NCI-H2107 treated with DMSO at 0.1 percent for 48 hours (cell line): ENCODE results near the gene CKS2.
"Not testable (repeated sequence)": the region's sequence is repeated elsewhere in the genome, so short reads cannot be mapped to it uniquely, and the experiment has no call there.

Experiments used
- DNase-seq: peaks from one replicate; lab custom pipeline; 2025; ENCODE audit not compliant: unreplicated experiment; lab: John Stamatoyannopoulos, UW

Gene CKS2

DNA sequence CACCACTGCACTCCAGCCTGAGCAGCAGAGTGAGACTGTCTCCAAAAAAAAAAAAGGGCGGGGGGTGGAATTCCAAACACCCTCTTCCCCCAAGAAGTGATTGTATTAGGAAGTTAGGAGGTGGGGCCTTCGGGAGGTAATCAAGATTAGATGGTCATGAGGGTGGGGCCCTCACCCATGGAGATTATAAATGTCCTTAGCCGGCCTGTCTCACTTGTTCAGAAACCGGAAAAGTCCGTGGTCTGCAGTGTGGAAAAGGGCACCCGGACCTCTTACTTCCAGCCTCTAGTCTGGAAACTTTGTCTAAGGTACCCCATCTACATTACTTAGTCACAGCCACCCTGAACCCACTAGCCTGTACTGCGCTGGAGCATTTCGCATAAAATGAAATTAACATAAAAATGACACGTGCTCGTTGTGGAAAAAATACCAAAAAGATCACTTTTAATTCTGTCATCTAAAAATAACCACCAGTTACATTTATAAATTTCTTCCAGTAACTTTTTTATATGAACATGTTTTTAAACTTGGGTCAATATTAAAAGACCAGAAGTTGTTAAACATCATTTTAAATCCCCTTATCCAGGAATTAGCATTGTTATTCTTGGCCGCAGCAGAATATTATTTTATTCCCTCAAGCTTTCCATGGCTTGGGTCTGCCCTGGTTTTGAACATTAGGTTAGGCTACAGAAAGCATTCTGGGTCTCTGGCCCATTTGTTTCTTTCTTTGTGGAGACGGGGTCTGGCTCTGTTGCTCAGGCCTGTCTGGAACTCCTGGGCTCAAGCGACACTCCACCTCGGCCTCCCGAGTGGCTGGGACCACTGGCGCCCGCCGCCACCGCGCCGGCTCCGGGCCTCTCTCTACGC is 1.2 kb upstream of the CKS2 start:
- no peak for DNase-seq

DNA sequence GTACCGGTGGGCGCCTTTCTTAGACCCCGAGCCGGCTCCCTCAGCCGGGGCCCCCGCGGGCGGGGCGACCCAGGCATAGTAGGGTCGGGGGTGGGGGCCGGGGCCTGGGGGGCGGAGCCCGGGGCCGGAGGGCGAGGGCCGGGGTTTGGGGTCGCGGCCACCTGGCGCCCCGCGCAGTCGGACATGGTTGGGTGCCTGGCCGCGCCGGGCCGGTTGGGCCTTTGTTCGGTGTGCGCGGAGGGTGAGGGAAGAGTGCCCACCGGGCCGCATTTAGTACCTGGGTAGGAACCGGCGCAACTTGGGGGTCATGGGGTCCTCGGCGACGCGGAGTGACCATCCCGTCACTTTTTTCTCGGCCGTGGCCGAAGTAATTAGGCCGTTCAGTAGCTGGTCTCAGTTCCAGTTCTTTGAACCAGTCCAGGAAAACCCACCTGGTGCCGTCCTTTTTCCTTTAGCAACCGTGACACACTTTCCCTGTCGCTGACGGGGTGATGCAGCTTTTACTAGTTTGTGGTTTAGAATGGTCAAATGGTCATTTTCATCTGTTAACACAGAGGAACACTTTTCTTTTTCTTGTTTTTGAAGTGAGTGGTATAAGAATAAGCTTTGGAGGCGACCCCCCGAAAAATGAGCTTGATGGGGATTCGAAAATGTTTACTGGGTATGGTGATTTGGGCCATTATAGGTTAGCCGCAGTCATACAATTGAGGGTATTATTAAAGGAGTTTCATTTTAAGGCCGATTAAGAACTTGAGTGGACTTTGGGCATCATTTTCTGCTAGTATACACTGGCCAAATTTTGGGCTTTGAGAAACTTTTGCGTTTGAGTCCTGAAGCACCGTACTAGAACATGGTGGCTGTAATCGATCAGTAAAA is 589 bp downstream of the CKS2 start:
- DNase-seq, result no peak

DNA sequence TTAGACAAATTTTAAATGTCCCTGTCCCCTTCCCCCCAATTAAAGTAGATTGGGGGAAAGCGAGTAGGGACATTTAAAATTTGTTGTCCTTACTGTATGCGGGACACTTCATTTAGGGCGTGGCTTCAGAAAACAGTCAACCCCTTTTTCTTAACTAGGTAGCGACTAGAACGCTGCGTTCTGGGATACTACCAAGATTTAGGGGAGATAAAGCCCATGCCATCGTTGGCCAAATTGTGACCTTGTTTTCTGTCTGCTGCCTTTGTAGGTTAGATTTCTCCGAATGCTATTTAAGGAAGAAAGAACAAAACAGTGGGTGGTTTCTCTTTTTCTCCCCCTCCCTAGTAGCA is 1.2 kb downstream of the CKS2 start:
- DNase-seq, result no peak

DNA sequence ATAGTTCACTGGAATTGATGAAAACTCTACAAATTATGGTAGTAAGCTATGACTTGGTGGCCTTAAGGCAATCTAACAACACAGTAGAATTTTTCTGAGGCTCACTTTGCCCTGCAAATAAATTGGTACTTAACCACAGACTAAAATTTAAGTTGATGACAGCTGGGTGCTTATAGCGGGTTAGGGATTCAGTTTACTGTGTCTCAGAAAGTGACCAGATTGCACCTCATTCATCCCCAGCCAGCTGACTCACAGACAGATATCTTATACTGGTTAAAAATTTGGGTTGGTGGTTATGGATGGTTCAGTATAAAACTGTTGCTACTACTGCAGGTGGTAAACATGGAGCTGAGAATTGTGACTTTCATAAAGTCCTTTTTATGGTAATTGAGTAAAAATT is 2.8 kb downstream of the CKS2 start:
- peak; percentile 32 for DNase-seq

DNA sequence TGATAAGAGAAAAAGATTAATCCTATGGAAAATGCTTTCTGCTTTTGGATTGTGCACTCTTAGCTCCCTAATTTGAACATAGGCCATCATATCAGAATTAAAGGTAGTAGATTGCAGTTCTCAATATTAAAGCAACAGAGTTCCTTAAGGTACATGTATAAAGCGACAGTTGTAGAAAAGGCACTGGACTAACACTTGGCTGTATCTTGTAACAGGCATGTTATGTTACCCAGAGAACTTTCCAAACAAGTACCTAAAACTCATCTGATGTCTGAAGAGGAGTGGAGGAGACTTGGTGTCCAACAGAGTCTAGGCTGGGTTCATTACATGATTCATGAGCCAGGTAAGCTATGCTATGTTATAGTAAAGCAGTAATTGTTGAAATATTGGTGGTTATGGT is 4.0 kb downstream of the CKS2 start:
- DNase-seq, result no peak

DNA sequence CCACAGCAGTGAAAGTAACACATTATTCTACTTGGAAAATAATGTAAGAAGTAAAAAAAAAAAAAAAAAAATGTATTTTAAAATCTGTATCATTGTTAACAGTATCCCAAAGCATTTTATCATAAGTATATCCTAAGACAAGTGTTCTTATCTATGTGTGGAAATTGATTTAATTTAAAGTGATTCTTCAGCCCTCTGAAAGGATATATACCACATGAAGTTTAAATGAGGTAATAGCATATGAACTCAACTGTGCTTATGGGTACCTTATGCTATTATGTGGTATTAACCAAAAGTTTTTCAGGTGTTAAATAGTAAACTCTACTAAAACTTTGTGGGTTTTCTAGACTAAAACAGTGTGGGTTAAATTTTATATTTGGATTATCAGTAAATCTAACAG is 4.5 kb downstream of the CKS2 start:
- no peak for DNase-seq

DNA sequence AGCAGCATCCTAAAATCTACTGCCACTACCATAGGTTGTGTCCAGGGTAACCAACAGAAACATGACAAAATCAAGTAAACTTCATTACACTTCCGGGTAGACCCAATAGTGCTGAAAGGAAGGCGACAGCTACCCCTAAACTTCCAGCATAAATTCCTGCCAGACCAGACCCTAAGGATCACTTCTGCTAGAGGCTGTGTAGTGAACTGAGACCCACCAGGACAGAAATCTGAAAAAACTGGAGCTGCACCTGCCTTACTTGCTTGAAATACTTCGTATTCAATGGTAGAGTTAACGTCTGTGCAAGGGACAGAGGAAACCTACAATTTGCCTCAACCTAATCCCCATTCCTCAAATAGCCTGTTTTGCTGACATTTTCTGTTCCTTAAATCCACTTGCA is 6.3 kb downstream of the CKS2 start:
- DNase-seq, result no peak

DNA sequence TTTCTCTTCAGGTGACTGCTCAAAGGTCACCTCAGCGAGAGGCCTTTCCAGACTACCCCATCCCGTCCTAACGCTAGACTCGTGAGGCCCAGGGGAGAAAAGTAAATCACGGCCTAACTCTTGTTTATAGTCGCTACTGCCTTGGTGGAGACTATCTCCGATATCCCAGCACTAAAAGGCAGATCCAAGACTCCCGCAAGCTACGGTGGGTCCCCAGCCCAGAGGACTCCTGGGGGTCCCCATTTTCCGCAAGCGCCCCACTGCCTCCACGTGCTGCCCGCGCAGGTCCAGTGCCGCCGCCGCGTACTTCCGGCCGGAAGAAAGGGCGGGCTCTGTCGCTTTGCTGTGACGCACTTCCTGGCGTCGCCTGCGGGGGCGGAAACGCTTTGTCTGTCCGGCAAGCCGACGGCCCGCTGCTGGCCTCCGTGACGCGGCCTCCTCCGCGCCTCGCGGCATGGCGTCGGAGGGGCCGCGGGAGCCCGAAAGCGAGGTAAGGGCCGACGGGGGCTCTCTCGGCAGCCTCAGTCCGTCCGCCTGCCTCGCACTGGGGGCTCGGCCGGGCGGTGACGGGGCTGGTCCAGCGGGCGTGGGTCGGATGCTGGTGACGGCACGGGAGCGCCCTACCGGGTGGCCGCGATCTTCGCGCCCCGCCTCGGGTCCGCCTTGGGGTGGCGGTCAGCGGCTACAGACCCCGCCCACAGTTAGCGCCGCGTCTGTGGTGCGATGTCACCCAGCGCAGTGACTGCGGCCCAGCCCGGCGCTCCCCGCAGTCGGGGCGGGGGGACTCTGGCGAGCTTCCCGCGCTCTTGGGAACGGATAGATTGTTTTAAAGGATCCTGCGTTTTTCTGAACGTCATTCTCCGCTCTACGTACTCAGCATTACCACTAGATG is 7.4 kb downstream of the CKS2 start, which contains the start of gene SECISBP2:
TSS of gene SECISBP2 (plus strand) at position 378 of the 892 bp plus-strand sequence. CDS start at position 455, 77 bp downstream.
- peak; percentile 93 for DNase-seq

DNA sequence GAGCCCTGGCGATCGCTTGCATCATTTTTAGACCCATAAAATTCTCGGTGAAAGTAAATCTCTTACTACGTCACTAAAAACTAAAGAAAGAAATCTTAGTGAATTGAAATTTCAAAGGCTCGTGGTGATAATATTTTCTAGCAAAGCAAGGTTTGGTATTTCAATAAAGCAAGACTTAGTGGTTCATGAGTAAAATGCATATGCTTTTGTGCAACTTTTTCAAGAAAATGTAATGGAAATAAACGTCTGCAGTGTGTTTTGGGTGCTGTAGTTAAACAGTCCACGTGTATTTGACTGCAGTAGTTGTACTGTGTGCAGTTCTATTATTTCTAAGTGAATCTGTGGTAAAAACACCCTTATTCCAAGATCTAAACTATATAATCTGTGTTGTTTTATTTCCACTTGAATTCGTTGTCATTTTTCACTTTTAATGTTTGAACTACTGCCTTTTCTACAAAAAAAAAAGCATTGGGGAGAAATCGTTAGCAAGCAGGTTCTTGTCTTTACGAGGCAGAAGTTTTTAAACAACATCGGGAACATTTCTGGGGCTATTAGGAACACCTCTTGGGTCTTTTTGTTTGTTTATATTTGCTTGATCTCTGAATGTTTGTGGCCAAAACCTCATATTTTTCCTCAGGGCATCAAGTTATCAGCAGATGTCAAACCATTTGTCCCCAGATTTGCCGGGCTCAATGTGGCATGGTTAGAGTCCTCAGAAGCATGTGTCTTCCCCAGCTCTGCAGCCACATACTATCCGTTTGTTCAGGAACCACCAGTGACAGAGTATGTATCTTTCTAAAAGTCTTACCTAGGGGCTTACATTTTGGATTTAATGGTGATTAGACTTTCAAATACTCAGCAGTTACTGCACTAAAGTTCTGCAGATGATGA is 8.3 kb downstream of the CKS2 start:
- peak; percentile 68 for DNase-seq

DNA sequence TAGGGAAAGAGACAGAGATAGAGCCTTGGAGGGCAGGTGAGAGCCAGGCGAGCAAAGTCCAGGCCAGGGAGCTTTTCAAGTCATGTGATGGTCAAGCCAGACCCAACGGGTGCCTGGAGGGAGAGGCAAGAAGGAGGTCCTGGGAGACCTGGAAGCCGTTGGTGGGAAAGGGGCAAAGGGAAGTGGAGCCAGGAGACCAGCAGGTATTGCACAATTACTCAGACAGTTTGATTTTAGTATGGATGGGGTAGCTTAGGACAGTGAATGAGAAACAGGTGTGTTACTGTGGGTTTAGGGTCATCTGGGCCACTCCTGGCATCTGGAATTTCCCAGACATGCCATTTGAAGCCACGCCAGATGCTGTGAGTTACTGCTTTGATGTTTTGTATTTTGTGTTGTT is 12.4 kb downstream of the CKS2 start:
- no peak for DNase-seq

DNA sequence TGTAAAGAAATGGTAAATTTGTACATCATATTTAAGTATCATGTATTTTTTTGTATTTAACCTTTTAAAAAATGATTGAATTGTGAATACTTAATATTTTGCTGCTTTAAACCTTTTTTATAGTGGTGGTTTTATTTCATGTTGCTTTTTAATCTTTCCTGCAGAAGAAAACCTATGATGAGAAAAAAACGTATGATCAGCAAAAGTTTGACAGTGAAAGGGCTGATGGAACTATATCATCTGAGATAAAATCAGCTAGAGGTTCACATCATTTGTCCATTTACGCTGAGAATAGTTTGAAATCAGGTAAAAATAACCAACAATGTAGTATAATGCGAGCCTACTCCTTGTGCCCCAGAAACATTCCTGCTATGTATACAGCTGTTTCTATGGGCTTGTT is 14.7 kb downstream of the CKS2 start:
- no peak for DNase-seq

DNA sequence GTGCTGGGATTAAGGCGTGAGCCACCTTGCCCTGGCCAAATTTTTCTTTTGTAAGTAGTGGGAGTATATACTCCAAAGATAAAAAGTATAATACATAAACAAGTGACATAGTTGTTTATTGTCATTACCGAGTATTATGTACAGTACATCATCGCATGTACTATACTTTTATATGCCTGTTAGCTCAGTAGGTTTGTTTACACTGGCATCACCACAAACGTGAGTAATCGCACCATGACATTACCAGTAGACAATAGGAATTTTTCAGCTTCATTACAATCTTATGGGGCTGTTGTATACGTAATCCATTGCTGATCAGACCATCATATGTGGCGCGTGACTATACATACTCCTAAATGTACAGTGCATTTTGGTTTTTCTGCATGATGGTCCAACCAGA is 17.1 kb downstream of the CKS2 start:
- no peak for DNase-seq

DNA sequence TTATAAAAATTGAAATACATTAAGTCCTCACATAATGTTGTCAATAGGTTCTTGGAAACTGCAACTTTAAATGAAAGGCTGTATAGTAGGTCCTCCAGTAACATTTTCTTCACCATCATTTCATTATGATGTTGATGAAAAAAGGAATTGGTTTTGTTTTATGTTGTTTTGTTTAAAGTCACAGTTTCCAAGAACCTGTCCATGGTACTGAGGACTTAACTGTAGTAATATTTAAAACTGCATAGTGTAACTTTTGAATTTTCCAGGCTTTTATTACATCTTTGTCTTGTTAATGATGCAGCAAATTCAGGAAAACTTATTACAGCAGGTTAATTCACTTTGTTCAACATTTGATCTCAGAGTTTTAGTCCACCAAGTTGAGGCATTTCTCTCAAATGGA is 18.9 kb downstream of the CKS2 start:
- no peak for DNase-seq

DNA sequence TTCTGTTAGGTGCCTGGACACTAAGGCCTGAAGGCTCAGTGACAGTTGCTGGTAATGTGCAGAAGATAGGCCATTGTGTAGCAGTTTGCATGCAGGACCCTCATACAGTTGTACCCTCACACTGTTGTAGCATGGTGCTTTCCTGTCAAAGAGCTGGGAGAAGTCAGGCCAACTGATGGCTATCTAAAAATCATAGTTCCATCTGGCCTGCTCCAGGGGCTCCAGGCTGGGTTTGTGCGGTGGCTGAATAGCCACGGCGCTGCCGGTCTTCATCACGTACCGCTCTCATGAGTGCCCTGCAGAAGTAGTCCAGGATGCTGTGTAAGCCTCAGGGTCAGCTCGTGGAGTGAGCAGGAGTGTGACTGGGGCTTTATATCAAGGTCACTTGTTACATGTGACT is 19.5 kb downstream of the CKS2 start:
- DNase-seq, result no peak

DNA sequence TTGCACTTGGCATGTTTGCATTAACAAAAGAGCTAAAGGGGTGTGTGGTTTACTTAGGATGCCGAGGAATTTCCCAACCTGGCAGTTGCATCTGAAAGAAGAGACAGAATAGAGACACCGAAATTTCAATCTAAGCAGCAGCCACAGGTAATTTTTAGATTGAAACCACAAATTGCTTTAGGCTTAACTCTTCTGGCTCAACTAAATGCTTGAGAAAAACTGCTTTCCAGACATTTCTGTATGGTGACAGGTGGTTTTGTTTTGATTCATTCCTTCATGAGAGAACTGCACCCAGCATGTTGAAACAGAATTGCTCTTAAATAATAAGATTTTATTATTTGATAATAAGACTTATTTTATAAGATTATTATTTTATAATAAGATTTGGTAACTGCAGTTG is 28.8 kb downstream of the CKS2 start:
- no peak for DNase-seq

DNA sequence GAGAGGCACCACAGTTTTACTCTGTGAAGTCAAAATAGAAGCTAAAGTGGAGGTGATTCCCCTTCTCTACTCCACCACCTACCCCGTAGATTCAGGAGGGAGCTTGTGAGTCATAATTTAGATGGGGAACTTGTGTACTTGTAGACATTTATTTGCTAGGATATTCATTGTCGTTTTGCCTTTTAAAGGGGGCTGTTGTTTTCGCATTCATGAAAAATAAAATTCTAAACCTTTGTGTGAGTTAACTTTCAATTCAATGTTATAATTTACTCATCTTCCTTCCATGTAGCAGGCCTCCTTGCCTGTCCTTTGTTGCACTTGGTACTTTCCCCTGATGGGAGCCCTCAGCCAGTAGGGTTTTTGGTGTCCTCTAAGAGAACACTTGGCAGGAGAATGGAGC is 29.3 kb downstream of the CKS2 start:
- no peak for DNase-seq

DNA sequence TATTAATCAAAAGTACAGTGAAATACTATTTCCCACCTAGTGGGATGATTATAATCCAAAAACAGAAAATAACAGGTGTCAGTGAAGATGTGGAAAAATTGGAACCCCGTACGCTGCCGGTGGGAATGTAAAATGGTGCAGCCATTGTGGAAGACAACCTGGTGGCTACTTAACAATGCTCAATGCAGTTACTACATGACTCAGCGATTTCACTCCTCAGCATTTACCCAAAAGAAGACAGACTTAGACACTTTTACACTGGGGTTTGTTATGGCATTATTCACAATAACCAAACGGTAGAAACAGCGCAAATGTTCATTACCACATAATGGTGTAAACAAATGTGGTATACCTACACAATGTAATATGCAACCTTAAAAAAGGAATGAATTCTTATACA is 31.2 kb downstream of the CKS2 start:
- no peak for DNase-seq

DNA sequence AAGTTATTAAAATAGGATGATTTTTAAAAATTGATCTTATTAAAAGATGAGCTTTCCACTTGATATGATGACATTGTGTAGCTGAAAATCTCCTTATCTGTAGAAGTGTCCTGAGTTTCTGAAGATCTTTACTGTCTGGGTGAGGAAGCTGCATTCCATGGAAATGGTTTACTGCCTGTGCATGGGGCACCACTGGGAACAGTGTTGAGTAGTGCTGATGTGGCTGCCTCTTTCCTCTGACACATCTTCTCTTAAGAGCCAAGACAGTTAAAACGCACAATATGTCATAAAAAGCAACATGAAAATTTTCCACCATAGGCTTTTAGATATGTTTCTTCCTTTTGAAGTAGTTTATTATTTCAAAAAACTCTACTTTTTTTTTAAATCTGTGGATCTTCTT is 32.0 kb downstream of the CKS2 start:
- no peak for DNase-seq

DNA sequence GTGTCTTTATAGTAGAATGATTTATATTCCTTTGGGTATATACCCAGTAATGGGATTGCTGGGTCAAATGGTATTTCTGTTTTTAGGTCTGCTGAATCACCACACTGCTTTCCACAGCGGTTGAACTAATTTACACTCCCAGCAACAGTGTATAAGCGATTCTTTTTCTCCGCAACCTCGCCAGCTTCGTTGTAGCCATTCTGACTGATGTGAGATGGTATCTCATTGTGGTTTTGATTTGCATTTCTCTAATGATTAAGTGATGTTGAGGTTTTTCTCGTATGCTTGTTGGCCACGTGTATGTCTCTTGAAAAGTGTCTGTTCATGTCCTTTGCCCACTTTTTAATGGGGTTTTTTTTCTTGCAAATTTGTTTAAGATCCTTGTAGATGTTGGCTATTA is 32.8 kb downstream of the CKS2 start:
- not testable (repeated sequence) for DNase-seq

DNA sequence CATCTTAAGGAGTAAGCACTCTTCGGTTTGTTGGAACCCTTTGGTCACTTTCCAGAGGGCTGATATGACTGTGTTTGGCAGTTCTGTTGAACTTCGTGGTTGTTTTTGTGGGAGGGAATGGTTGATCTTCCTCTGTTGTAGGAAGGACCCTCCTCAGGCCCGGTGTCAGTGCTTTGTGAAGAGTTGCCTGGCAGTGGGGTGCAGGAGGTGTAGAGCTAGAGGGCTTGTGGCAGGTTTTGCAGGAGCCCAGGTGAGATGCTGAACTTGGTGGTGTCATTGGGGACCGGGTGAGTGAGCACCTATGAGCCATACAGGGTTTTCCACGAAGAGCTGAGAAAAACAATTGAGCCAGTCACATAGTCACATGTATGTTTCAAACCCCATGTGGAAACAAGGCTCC is 34.5 kb downstream of the CKS2 start:
- DNase-seq, result no peak
